Measurements from ENCODE around the gene CLCN4. TPM values are rescaled to one million over a fixed set of nuclear protein-coding genes. Genes with fewer than 3 reads are reported as not detected.

CLCN4 gene
- total and polyA plus RNA-seq, 10 of the 15 experiments (the other 5 are each of a cell fraction or from before 2014, with no cell fraction given) = 0.90 to 6.9 (median 2.9) TPM

DNA sequence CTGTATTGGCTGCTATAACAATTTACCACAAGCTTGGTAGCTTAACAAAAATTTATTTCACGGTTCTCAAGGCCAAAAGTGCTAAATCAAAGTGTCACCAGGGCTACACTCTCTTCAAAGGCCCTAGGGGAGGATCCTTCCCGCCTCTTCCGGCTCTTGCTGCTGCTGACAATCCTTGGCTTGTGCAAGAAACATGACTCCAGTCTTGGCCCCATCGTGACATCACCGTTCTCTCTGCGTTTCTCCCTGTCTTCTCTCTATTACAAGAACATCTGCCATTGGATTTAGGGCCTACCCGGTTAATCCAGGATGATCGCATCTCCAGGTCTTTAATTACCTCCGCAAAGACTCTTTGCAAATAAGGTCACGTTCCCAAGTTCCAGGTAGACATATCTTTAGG is 10.4 kb upstream of the CLCN4 start (continued):
- no peak for TF ChIP-seq SUPT20H (IDR thresholded peaks at IDR 0.05; ENCODE audit: borderline replicate concordance, control insufficient read depth, low read depth, low read length)
- TF ChIP-seq ZBED1 (IDR thresholded peaks at IDR 0.05; ENCODE audit: borderline replicate concordance) = no peak
- TF ChIP-seq YY1 (IDR thresholded peaks at IDR 0.05; ENCODE audit: low read depth, low read length) = no peak
- TF ChIP-seq GATAD2B (conservative IDR thresholded peaks at IDR 0.05; ENCODE audit: low read depth) = no peak
- TF ChIP-seq JUNB (IDR thresholded peaks at IDR 0.05) = no peak

DNA sequence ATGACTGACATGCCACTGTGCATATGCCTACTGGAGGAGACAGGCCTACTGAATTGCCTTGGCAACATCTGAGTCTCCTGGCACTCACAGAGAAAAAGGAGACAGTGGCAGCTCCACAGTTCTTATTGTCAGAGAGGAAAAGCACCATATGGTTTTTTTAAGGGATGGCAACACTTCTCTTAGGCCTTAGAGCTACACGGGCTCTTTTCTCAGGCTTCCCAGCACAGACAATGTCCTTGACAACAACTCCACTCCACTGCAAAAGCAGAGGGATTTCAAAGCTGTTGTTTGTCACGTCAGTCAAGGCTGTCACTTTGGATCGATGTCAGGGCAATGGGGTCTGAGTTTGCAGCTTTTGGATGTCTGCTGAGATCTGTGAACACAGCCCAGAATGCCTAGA is 4.7 kb upstream of the CLCN4 start:
- no TSS peak for BruUV-seq (replicated peaks)
- RAD21 ChIA-PET (ENCODE audit: unreplicated experiment) = interaction anchor here (1.2 kb wide), 1 partner anchor 32 kb away, joined by 3 read pairs; no protein-coding TSS in a partner anchor
- POLR2A ChIA-PET = no interaction called here
- no peak overlapping the region for H2AFZ ChIP-seq (ENCODE audit: control insufficient read depth, low read depth, low read length)
- no peak overlapping the region for H3K27ac ChIP-seq (ENCODE audit: control insufficient read depth, insufficient read depth)
- H3K4me3 ChIP-seq = no peak overlapping the region
- SMC1A ChIA-PET (ENCODE audit: uncharacterized antibody, unreplicated experiment) = no interaction called here
- H3K9ac ChIP-seq (ENCODE audit: control insufficient read depth, insufficient read depth, low read length) = no peak overlapping the region
- H3K36me3 ChIP-seq (ENCODE audit: control insufficient read depth in 2 of 2, insufficient read depth in 2 of 2, low read length in 1 of 2) = no peaks in the 10 kb centered on the region
- in situ Hi-C loops (cut with MboI) (no loop called here), intact Hi-C loops (cut with micrococcal nuclease; ENCODE audit: unreplicated experiment) (no loop called here)
- peaks cover 0 to 5% of the 10 kb centered on the region in 2 experiments; a peak in 3 of 4 replicates for H3K27me3 ChIP-seq (replicated peaks in 1 of 2; ENCODE audit: control insufficient read depth in 2 of 2, insufficient read depth in 2 of 2, low read length in 1 of 2)
- H4K20me1 ChIP-seq (ENCODE audit: control insufficient read depth, insufficient read depth) = no peaks in the 10 kb centered on the region
- no peaks in the 10 kb centered on the region for H3K9me3 ChIP-seq (replicated peaks; ENCODE audit: control insufficient read depth, insufficient read depth, low read length)
- FAIRE-seq = no peak
- ATAC-seq = no peak
- no peak for DNase-seq (ENCODE audit: low read depth, low spot score)
- CTCF ChIA-PET = no interaction called here
- H3K4me1 ChIP-seq (ENCODE audit: control insufficient read depth, insufficient read depth, low read length) = no peaks in the 10 kb centered on the region; the same call in 1 of the 2 replicates
- H3K79me2 ChIP-seq (ENCODE audit: control insufficient read depth, insufficient read depth, low read length) = no peaks in the 10 kb centered on the region
- WGBS (ENCODE audit: insufficient coverage, insufficient replicate concordance, low lambda C conversion rate, missing lambda C conversion rate) = 15% methylated on average over 3 of the region's 3 CpGs
- H3K4me2 ChIP-seq (ENCODE audit: control insufficient read depth, insufficient read depth) = no peak overlapping the region
- TF ChIP-seq MEF2A (IDR thresholded peaks at IDR 0.05; ENCODE audit: insufficient read depth, low read depth, low read length) (no peak), POLR2A (IDR thresholded peaks at IDR 0.05; ENCODE audit: low read depth, low read length) (no peak), SIN3A (IDR thresholded peaks at IDR 0.05; ENCODE audit: low read depth, low read length) (no peak), TCF3 (IDR thresholded peaks at IDR 0.05; ENCODE audit: borderline replicate concordance, insufficient read depth, low read depth, low read length) (no peak), KLF5 (IDR thresholded peaks at IDR 0.05; ENCODE audit: partially characterized antibody) (no peak), NRF1 (conservative IDR thresholded peaks at IDR 0.05; ENCODE audit: low read depth, low read length) (no peak), SREBF1 (IDR thresholded peaks at IDR 0.05; ENCODE audit: low read length) (no peak), SMAD1 (IDR thresholded peaks at IDR 0.05; ENCODE audit: low read depth, partially characterized antibody) (no peak), EZH2 (IDR thresholded peaks at IDR 0.05; ENCODE audit: borderline replicate concordance, control insufficient read depth, low read depth, low read length) (no peak), SUZ12 (IDR thresholded peaks at IDR 0.05; ENCODE audit: unreplicated experiment) (no peak), STAT3 (IDR thresholded peaks at IDR 0.05; ENCODE audit: low read depth, low read length) (no peak), MYB (IDR thresholded peaks at IDR 0.05; ENCODE audit: borderline replicate concordance, low read depth, low read length) (no peak), RELA (IDR thresholded peaks at IDR 0.05; ENCODE audit: borderline replicate concordance, partially characterized antibody) (no peak), NFYB (IDR thresholded peaks at IDR 0.05; ENCODE audit: insufficient read depth, low read depth, low read length) (no peak), CEBPB (IDR thresholded peaks at IDR 0.05; ENCODE audit: borderline replicate concordance in 1 of 2, low read depth in 2 of 2, low read length in 2 of 2) (no peak)
- TF ChIP-seq, protein P1, sequence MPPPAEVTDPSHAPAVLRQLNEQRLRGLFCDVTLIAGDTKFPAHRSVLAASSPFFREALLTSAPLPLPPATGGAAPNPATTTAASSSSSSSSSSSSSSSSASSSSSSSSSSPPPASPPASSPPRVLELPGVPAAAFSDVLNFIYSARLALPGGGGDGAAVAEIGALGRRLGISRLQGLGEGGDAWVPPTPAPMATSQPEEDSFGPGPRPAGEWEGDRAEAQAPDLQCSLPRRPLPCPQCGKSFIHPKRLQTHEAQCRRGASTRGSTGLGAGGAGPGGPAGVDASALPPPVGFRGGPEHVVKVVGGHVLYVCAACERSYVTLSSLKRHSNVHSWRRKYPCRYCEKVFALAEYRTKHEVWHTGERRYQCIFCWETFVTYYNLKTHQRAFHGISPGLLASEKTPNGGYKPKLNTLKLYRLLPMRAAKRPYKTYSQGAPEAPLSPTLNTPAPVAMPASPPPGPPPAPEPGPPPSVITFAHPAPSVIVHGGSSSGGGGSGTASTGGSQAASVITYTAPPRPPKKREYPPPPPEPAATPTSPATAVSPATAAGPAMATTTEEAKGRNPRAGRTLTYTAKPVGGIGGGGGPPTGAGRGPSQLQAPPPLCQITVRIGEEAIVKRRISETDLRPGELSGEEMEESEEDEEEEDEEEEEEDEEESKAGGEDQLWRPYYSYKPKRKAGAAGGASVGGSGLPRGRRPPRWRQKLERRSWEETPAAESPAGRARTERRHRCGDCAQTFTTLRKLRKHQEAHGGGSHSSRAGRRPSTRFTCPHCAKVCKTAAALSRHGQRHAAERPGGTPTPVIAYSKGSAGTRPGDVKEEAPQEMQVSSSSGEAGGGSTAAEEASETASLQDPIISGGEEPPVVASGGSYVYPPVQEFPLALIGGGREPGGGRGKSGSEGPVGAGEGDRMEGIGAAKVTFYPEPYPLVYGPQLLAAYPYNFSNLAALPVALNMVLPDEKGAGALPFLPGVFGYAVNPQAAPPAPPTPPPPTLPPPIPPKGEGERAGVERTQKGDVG (CRISPR knock-in tag; IDR thresholded peaks at IDR 0.05) = no peak
- TF ChIP-seq, protein P2, sequence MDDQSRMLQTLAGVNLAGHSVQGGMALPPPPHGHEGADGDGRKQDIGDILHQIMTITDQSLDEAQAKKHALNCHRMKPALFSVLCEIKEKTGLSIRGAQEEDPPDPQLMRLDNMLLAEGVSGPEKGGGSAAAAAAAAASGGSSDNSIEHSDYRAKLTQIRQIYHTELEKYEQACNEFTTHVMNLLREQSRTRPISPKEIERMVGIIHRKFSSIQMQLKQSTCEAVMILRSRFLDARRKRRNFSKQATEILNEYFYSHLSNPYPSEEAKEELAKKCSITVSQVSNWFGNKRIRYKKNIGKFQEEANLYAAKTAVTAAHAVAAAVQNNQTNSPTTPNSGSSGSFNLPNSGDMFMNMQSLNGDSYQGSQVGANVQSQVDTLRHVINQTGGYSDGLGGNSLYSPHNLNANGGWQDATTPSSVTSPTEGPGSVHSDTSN (IDR thresholded peaks at IDR 0.05; ENCODE audit: insufficient replicate concordance, low read depth, low read length) = no peak

Measured in GM12878 (cell line).